ENCODE data around the gene GGT6. TPM values are rescaled to one million over a fixed set of nuclear protein-coding genes. Genes with fewer than 3 reads are reported as not detected.
A peak's percentile ranks its signal among the peaks of the same experiment; 100 is the strongest.

The GGT6 gene
- total RNA-seq, 4 donors from 2014 or later, result 26.4 to 199 (median 119) TPM

DNA sequence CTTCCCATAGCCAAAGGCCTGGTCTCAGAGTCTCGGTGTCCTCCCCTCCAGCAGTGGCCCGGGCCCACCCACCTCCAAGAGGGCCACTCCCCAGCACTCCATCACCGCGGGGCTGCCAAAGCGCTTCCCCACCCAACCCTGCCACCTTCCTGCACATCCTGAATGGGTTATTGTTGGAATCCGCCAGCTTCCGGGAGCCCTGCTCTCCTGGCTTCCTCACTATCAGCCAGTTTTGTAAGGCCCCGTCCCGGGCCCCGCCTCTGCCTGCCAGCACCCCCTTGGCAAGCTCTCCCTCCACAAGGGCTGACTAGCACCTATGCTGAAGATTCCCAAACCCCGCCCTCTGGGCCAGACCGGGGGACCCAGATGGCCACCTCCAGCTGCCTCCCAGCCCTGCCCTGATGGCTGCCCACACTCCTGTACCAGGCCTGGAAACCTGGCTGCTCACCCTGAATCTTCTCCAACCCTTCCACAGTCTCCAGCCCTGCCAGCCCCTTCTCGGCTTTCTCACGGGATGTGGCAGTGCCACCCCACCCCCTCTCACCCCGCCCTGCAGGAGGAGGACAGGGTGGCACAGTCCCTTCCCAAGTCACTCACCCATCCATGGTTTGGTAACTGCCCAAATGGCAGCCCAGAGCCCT, 19.6 kb downstream of the GGT6 start:
- Histone ChIP-seq H3K4me3 (no peak overlapping the region), H3K27me3 (no peaks in the 10 kb centered on the region), H3K4me1 (peaks cover 0 to 35% (median 6%) of the 10 kb centered on the region in 4 donors), H3K27ac (peak overlapping the region in 2 of 4 donors; percentile 48 to 81), H3K9me3 (no peaks in the 10 kb centered on the region), H3K36me3 (peaks cover 0 to 70% (median 0%) of the 10 kb centered on the region in 3 donors)
- TF ChIP-seq CTCF (IDR thresholded peaks at IDR 0.05), result no peak
- TF ChIP-seq POLR2A (IDR thresholded peaks at IDR 0.05), result no peak
- DNase-seq, result no peak

DNA sequence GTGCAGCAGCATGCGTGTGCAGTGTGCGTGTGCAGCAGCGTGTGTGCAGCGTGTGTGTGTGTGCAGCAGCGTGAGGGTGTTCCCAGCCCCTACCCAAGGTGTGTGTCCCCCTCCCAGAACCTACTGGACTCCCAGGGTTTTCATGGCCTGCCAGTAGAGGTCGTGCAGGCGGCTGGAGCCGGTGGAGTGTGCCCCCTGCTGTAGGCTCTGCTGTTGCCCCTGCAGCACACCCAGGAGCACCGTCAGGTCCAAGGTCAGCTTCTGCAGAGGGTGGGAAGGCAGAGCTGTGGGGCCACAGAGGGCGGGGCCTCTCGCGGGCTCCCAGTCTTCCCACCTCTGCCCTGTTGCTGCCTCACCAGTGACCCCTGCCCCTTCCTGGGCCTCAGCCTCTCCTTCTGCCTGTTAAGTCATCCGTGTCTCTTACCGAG, 20.1 kb downstream of the GGT6 start:
- Histone ChIP-seq H3K4me3 (no peak overlapping the region), H3K27ac (peak overlapping the region in 2 of 4 donors; percentile 48 to 81), H3K9me3 (no peaks in the 10 kb centered on the region), H3K36me3 (peaks cover 0 to 64% (median 0%) of the 10 kb centered on the region in 3 donors), H3K4me1 (peaks cover 0 to 38% (median 6%) of the 10 kb centered on the region in 4 donors), H3K27me3 (no peaks in the 10 kb centered on the region)
- TF ChIP-seq CTCF (IDR thresholded peaks at IDR 0.05) (peak in 3 of 6 experiments; percentile 53 to 62 (median 54)), POLR2A (IDR thresholded peaks at IDR 0.05) (no peak)
- DNase-seq, result peak in 2 of 3 donors; percentile 69 to 74

DNA sequence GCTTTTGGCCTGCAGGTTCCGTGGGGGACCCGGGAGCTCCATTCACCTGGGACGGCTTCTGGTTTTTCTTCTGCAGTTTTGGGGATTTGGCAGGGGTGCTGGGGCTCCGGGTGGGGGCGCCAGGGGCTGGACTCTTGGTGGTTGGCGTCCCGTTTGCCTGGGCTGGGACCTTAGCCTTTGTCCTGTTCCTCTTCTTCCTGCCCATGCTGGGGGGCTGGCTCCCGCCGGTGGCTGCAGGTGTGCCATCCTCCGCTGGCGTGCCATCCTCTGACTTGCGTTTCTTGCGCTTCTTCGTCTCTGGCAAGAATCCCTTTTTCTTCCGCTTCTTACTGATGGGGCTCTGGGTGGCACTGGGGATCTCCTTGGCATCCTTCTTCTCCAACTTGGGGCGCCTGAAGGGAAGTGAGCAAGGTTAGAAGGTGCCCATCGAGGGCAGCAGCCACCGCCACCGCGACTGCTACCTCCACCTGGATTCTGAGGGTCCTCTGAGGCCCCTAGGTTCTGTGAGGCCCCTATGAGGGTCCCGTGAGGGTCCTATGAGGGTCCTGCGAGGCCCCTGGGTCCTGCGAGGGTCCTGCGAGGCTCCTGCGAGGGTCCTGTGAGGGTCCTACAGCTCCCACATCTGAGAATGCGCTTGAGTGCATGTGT, 20.7 kb downstream of the GGT6 start:
- Histone ChIP-seq H3K36me3 (peaks cover 0 to 59% (median 0%) of the 10 kb centered on the region in 3 donors), H3K4me1 (peaks cover 0 to 43% (median 6%) of the 10 kb centered on the region in 4 donors), H3K27me3 (no peaks in the 10 kb centered on the region), H3K9me3 (no peaks in the 10 kb centered on the region), H3K4me3 (no peak overlapping the region), H3K27ac (peak overlapping the region in 2 of 4 donors; percentile 48 to 81)
- DNase-seq, result no peak
- TF ChIP-seq CTCF (IDR thresholded peaks at IDR 0.05) (no peak), POLR2A (IDR thresholded peaks at IDR 0.05) (no peak)

GRCh38 chr17:4539025-4539424, 21.4 kb downstream of the GGT6 start:
- peaks cover 0 to 52% (median 0%) of the 10 kb centered on the region in 3 donors for H3K36me3 ChIP-seq
- H3K27me3 ChIP-seq, result no peaks in the 10 kb centered on the region
- H3K27ac ChIP-seq, result no peak overlapping the region
- no peak for TF ChIP-seq CTCF (IDR thresholded peaks at IDR 0.05)
- no peak for TF ChIP-seq POLR2A (IDR thresholded peaks at IDR 0.05)
- no peak for DNase-seq
- H3K4me3 ChIP-seq, result no peak overlapping the region
- peaks cover 0 to 50% (median 7%) of the 10 kb centered on the region in 4 donors for H3K4me1 ChIP-seq
- no peaks in the 10 kb centered on the region for H3K9me3 ChIP-seq

DNA sequence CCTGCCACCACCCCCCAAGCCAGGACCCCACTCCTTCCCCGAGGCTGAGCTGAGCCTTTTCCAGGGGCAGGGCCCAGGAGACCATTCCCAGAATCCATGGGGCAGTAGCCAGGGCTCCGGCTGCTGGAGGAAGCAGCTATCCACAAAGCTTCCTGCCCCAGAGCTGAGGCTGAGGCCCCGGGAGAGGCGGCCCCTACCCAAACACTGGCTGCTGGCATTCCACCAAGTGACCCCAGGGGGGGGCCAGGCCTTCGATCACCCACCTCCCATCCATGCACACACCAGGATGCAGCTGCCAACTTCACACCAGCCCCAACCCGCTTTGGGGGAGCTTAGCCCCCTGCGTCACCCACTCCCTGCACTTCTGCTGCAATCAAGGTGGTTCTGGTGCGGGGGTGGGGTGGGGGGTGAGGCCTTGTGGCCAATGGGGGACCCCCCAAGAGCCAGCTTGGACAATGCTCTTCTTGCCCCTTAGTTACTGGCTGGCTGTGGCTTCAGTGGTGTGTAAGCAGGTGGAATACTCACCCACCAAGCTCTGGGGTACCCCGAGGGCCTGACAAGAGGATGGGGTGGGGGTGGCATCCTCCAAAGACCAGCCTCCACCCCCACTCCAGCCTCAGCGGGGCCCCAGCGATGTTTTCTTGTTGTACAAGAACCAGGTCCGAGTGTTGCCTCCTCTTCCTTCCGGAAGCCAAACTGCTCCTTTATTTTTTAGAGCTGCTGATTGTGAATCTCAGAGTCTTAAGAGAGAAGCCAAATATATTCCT, 22.0 kb downstream of the GGT6 start:
- no peak for DNase-seq
- Histone ChIP-seq H3K27ac (peak overlapping the region in 2 of 4 donors; percentile 49 to 57), H3K4me1 (peaks cover 0 to 56% (median 9%) of the 10 kb centered on the region in 4 donors)

More for the DNA sequence above, 22.0 kb downstream of the GGT6 start:
- TF ChIP-seq POLR2A (IDR thresholded peaks at IDR 0.05) (no peak), CTCF (IDR thresholded peaks at IDR 0.05) (no peak)
- H3K4me3 ChIP-seq, result no peak overlapping the region
- no peaks in the 10 kb centered on the region for H3K9me3 ChIP-seq
- no peaks in the 10 kb centered on the region for H3K27me3 ChIP-seq
- peaks cover 0 to 47% (median 0%) of the 10 kb centered on the region in 3 donors for H3K36me3 ChIP-seq

Measured in Peyer's patch (tissue), 4 donors.